ENCODE results near the gene FBXL13. TPM values are rescaled to one million over a fixed set of nuclear protein-coding genes. Genes with fewer than 3 reads are reported as not detected.
A peak's percentile ranks its signal among the peaks of the same experiment; 100 is the strongest.

The FBXL13 gene
- total and polyA plus RNA-seq, 10 of the 15 experiments (the other 5 are each of a cell fraction or from before 2014, with no cell fraction given), result 0.08 to 0.95 (median 0.28) TPM; not detected in 2

GRCh38 chr7:102834999-102835398 is 239.6 kb downstream of the FBXL13 start (continued):
- TF ChIP-seq ZNF687 (IDR thresholded peaks at IDR 0.05), result no peak
- no peak for TF ChIP-seq RAD21 (IDR thresholded peaks at IDR 0.05; ENCODE audit: insufficient read depth, low read depth, low read length)
- TF ChIP-seq EP300 (IDR thresholded peaks at IDR 0.05; ENCODE audit: borderline replicate concordance in 1 of 2, control insufficient read depth in 1 of 2, low read depth in 2 of 2, low read length in 2 of 2), result peak in 1 of 2 experiments; percentile 51; a peak in 2 of 4 replicates
- no peak for TF ChIP-seq SRF (IDR thresholded peaks at IDR 0.05; ENCODE audit: low read depth in 2 of 2, low read length in 2 of 2)
- no peak for TF ChIP-seq CBX5 (IDR thresholded peaks at IDR 0.05; ENCODE audit: low read depth)
- peak; percentile 72; the same call in 1 of the 2 replicates for TF ChIP-seq MTA3 (IDR thresholded peaks at IDR 0.05; ENCODE audit: borderline replicate concordance, low read length)
- TF ChIP-seq MXI1 (IDR thresholded peaks at IDR 0.05; ENCODE audit: low read depth, low read length), result no peak
- peak; percentile 85 for TF ChIP-seq TCF7 (IDR thresholded peaks at IDR 0.05; ENCODE audit: borderline replicate concordance)
- TF ChIP-seq NFYA (IDR thresholded peaks at IDR 0.05; ENCODE audit: borderline replicate concordance, low read depth, low read length), result no peak
- peak; percentile 47 for TF ChIP-seq CREB1 (IDR thresholded peaks at IDR 0.05; ENCODE audit: low read depth)
- no peak for TF ChIP-seq SMAD1 (IDR thresholded peaks at IDR 0.05; ENCODE audit: low read depth, partially characterized antibody)
- TF ChIP-seq RFX5 (IDR thresholded peaks at IDR 0.05; ENCODE audit: low read depth, low read length), result no peak
- no peak for TF ChIP-seq E2F4 (IDR thresholded peaks at IDR 0.05; ENCODE audit: low read depth, low read length)
- TF ChIP-seq RB1 (IDR thresholded peaks at IDR 0.05; ENCODE audit: borderline replicate concordance), result no peak
- no peak for TF ChIP-seq BCLAF1 (IDR thresholded peaks at IDR 0.05)
- no peak for TF ChIP-seq CEBPB (IDR thresholded peaks at IDR 0.05; ENCODE audit: borderline replicate concordance in 1 of 2, low read depth in 2 of 2, low read length in 2 of 2)
- TF ChIP-seq IRF3 (IDR thresholded peaks at IDR 0.05), result no peak
- no peak for TF ChIP-seq YBX1 (IDR thresholded peaks at IDR 0.05)

Data from GM12878 (cell line).